ENCODE data around the gene EBF4. TPM values are rescaled to one million over a fixed set of nuclear protein-coding genes. Genes with fewer than 3 reads are reported as not detected.
A peak's percentile ranks its signal among the peaks of the same experiment; 100 is the strongest.
"Not testable (repeated sequence)": the region's sequence is repeated elsewhere in the genome, so short reads cannot be mapped to it uniquely, and the experiment has no call there.

EBF4 gene
- total RNA-seq, 1 donor from 2014 or later: 3.4 TPM

DNA sequence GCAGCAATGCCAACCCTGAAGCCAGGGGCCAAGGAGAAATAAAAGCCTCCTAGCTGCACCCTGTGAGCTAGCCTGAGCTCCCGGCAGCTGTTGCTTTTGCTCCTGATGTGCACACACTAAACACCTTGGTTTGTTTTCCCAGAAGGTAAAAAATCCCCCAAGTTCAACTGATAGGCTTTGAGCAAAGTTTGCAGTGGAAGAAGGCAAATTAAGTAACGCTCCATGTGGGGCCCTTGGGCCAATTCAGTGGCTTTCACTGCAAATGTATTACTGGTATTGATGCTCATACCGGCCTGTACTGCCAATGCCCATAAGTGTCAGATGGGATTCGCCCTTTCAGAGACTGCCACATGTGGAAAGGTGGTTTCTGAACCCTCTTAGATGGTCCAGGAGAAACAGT, 19.1 kb upstream of the EBF4 start:
- DNase-seq: no peak

DNA sequence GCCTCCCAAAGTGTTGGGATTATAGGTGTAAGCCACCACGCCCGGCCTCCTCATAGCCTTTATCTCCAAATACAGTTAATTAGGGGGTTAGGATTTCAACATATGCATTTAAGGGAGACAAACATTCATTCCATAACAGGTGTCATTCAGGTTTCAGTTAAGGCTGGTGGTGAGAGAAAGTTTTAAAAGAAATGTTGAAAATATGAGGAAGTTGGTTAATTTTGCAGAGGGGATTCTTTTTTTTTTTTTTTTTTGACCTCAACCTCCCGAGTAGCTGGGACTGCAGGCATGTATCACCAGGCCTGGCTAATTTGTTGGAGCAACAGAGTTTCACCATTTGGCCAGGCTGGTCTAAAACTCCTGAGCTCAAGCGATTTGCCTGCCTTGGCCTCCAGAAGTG, 12.5 kb upstream of the EBF4 start:
- no peak for DNase-seq

DNA sequence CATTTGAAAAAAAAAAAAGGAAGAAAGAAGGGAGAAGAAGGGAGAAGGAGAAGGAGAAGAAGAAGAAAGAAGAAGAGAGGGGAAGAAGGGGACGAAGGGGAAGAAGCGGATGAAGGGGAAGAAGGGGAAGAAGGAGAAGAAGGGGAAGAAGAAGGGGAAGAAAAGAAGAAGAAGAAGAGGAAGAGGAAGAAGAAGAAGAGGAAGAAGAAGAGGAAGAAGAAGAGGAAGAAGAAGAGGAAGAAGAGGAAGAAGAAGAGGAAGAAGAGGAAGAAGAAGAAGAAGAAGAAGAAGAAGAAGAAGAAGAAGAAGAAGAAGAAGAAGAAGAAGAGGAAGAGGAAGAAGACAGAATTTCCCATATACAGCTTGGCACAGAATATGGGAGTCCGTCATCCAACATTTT, 10.5 kb upstream of the EBF4 start:
- DNase-seq: not testable (repeated sequence)

DNA sequence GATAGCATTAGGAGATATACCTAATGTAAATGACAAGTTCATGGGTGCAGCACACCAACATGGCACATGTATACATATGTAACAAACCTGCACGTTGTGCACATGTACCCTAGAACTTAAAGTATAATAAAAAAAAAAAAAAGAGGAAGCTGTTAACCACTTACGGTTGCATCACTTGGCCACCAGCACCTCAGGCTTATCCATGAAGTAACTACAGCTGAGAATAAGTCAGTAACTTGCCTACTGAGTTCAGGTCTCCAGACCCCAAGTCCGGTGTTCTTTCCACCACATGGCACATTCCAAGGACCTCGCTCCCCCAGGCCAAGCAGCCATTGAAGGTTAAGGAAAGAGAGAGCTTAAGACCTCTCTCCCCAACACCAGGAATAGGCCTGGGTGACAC, 7.8 kb upstream of the EBF4 start:
- not testable (repeated sequence) for DNase-seq

DNA sequence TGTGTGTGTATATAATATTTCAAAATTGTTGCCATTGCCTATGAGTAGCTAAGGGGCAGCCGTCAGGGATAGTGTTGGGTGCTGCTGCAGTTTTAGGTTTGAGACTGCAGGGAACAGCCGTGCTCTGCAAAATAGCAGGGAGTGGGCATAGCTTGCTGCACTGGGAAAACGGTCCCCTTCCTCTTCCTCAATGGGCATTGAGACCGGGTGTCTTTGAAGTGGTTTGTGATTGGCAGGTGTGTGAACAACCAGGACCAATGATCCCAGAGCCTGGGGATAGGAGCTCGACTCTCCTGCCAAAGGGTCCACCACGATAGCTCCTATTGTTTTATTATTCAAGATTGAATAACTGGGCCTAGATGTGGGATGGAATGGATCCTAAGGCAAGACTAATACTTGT, 5.1 kb upstream of the EBF4 start:
- DNase-seq: no peak

DNA sequence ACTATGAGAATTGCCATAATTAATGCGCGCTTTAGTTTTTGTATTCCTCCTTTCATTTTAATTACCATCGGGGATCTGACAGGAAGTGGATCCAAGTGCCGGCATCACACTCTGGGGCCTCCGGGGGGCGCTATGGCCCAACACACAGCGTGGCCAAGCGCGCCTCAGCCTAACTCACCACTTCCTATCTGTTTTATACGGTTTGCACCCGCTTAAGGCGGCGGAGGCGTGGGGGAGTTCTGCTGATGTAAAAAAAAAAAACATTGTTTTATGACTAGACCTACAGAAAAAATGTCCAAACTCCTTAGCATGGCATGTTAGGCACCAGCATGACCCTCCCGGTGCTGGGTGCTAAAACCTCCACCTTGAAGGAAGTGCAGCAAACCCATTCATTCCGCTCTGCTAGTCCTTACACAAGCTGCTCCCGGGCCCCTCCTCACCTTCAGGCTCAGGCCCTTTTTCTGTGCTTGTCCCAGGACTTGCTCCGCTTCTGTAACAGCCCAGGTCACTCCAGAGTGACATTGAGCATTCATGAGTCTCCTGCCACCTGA, 4.5 kb upstream of the EBF4 start:
- DNase-seq: peak; percentile 47

DNA sequence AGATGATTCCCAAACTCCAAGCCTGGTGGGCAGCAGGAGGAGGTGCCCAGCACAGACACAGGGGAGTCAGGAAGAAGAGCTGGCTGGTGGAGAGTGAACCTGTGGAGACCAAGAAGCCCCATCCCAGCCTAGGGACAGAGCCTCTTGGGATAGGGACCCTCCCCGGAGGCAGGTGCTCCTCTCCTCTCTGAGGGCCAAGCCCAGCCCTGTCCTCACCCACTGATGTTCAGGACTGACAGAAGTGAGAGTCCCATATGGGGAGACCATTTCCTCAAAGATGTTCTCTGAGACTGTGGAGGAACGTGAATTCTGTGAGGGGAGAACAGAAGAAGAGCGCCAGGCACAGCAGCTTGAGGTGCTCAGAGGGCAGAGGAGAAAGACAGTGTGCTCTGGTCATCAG, 2.4 kb upstream of the EBF4 start:
- DNase-seq: no peak

DNA sequence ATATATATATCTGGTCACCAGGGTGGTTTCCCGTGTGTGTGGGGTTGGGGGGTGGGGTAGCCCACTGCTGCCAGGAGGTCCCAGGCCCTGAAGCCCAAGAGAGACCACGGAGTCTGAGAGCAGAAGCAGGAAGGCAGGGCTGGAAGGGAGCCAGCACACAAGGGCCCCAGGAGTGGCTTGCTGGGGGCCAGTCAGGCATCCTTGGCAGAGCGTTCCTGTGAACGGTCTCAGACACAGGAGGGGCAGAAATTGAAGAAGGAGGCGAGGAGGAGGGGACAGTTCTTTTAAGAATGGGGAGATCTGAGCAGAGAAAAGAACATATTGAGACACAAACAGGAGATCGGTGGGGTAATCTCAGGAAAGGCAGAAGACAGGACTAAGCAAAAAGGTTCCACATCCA, 1.9 kb upstream of the EBF4 start:
- no peak for DNase-seq

DNA sequence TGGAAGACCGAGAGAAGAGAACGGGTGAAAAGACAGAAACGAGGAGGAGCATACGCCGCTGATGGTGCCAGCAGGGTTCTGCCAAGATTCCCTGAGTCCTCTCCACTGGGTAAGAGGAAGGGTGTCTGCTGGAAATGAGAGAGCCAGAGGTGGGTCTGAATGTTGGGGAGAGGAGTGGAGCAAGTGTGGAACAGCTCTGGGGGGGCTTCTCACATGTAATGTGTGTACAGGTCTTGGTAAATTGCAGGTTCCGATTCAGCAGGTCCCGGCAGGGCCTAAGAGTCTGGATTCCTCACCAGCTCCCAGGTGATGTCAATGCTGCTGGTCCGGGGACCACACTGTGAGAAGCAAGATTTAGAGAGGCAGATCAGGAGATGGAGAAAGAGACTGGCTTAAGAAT, 1.5 kb upstream of the EBF4 start:
- DNase-seq: no peak

DNA sequence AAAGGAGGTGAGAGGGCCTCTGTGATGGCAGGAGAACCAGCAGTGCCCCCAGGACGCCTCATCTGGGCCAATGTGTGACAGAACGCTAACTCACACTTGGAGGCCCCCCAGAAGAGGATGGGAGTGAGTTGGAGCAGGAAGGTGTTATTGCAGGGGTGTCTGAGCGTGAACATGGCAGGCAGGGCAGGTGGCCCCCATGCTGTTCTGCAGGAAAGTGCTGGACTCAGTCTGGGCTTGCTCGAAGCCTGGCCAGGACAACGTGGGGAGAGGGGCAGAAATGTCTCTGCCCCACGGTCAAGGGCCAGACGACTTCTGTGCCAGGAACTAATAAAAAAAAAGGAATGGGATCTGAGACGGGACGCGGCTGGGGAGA, 931 bp upstream of the EBF4 start:
- DNase-seq: no peak

DNA sequence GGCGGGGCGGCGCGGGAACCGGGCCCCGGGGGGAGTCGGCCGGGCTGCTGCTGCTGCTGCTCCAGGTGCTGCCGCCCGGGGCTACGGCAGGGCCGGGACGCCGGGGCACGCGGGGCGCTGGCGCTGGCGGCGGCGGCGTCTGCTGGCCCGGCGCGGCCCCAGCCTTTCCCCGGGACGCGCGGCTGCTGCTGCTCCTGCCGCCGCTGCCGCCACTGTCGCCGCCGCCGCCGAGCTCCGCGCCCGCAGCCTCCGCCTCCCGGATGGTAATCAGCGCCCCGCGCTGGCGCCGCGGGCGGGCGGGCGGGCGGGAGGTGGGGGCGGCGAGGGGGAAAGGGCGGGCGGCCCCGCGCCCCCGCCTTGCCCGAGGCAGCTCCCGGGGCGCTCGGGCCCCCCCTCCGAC, 306 bp downstream of the EBF4 start:
- peak; percentile 5 for DNase-seq

DNA sequence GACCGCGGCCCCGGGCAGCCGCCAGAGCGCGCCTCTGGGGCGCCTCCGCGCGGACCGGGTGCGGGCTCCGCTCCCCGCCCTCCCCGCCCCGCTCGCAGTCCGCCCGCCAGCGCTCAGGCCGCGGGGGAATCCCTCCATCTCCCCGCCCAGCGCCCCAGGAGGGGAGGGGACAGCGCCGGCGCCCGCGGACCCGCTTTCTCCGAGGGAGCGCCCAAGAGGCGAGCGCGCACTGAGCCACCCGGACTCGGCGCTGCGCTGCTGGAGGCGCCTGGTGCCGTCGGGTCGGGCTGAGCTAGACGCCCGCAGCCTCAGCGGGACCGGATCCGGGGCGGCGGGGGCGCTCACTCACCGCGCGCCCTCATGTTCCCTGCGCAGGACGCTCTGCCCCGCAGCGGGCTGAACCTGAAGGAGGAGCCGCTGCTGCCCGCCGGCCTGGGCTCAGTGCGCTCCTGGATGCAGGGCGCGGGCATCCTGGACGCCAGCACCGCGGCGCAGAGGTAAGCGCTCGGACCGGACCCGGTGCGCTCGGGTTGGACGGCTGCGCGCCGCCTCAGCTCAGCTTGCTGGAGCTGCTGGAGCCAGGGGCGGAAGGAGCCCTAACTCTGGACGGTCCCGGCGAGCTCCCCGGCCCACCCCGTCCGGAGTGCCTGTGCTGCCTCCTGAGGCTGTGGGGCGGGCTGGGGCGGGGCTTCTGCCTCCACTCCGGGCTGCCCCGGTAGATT, 867 bp downstream of the EBF4 start:
- peak; percentile 23 for DNase-seq

DNA sequence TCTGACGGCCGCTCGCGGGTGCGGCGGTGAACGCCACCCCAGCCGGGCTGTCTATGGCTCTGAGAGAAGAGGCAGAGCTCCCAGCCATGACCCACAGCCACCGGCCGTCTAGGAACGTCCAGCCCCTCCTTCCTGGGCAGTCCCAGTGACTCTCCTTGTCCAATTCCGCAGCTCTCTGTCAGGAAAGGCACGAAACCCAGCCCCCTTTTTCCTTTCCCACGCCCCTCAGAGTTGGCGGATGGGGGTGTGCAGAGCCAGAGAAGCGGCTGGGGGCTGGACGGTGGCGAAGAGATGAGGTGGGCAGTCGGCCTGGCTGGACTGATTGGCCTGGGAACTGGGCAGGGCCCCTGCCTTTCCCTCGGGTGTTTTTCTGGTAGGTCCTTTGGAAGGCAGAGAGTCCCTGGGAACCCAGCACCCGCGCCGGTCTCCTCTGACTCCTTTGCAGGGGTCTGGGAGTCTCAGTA, 1.5 kb downstream of the EBF4 start:
- peak; percentile 11 for DNase-seq

DNA sequence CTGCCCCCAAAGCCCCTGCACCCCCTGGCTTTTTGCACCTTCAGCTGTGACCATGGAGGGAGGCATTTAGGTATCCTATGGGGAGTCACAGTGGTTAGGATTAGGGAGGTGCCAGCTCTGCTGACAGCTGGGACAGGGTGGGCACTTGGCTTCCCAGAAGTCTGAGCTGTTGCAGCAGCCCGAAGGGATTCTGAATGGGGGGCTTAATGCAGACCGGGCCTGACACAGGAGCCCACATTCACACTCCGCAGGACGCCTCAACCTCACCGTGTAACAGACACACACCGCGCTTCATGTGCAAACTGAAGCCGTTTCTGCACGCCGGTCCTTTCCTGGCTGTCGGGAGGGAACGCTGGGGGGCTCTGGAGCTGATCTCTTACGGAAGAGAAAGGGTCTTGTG, 1.9 kb downstream of the EBF4 start:
- DNase-seq: no peak

DNA sequence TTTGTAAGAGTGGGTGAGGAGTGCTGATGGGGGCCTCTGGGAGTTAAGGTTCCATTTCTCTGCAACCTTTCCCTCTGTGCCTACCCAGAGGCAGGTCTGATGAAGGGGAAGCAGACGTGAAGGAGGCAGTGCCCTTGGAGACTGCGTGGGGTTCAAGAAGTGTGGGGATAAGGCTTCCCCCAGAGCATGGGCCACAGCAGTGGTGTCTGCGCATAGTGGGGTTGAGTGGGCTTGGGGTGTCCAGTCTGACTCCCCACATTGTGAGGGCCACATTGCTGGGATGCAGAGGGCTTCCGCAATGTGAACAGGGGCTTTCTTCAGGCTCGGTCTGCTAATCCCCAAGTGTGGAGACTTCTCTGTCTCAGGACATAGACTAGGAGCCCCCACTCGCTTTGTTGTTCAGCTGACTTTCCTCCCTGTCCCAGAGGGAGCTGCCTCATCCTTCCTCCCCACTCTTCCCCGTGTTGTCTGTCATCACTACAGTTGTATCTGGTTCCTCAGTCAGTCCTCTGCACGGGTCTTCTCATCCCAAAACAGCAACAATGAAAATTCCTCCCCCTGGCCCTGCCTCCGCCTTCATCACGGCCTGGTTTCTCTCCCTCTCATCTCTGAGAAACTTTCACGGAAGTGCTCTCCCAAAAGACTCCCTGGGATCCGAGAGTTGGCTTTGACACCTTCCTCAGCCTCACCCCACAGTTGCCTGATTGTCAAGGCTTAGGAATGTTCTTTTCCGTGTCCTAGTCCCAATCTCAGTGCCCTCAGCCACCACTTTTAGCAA, 2.8 kb downstream of the EBF4 start:
- DNase-seq: no peak

DNA sequence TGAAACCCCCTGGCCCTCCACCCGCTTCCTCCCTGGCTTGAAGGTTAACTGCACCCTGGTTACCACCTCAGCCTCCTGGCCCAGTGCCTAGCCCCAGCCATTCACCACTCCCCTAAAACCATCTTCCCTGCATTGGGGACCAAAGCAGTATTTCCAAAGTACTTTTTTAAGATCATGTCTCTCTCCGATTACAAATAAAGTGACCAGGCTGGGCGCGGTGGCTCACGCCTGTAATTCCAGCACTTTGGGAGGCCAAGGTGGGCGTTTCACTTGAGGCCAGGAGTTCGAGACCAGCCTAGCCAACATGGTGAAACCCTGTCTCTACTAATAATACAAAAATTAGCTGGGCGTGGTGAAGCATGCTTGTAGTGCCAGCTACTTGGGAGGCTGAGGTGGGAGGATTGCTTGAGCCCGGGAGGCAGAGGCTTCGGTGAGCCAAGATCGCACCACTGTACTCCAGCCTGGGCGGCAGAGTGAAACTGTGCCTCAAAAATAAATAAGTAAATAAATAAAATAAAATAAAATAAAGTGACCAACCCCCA, 3.5 kb downstream of the EBF4 start:
- DNase-seq: not testable (repeated sequence)

DNA sequence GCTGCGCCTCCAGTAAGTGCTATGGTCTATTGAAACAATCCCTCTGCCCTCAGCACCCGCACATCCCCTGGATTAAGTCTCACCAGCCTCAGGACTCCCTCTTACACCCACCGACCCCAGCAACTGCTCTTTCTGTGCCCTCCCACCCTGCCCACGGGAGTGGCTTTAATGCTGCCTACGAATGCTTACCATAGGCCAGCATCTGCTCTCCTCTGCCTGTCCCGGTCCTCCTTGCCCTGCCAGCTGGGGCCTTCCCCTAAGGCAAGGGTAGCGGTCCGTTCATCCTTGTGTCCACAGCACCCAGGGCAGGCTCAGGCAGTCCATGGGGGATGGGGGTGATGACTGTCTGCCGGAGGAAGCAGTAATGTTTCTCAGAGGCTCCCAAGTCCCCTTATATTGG, 4.1 kb downstream of the EBF4 start:
- DNase-seq: no peak

DNA sequence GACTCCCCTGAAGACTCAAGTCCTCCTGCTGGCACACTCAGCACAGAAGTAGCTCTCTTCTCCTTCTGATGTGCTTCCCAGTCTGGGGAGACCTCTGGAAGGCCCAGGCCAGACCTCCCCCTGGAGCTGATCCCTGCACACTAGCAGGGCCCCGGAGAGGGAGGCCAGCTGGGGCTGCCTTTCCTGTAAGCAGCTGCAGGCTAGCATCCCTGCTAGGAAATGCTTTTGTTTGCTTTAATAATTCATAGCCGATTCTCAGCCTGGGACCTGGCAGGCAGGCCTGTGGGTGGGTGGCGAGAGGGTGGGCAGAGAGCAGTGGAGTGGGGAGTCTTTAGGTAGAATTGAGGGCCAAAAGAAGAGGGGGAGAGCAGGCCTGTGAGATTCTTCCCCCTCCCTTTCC, 5.2 kb downstream of the EBF4 start:
- no peak for DNase-seq

DNA sequence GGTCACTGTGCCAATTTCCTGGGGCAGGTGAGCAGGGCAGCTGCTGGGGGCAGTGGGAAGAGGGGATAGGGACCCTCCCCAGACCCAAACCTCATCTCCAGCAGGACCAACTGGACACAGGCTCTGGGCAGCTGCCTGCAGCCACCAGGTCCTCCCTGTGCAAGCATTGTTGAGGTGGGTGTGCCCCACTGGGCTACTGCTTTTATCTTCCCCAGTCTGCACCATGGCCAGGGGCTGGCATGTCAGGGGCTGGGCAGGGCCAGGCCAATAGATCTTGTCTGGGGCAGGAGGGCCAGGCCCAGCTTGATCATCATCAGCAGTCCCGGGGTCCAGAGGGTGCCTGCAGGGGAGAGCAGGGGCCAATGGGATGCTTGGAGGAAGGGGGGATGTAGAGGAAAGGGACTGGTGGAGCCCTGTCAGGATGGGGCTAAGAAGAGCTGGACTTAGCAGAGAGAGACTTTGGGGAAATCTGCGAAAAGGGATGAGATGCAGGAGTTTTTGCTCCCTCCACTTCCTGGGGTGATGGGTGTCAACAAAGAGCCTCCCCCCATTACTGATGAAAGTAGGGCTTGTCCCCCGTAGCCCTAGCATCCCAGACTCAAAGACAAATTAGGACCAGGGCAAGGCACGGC, 5.7 kb downstream of the EBF4 start:
- no peak for DNase-seq

DNA sequence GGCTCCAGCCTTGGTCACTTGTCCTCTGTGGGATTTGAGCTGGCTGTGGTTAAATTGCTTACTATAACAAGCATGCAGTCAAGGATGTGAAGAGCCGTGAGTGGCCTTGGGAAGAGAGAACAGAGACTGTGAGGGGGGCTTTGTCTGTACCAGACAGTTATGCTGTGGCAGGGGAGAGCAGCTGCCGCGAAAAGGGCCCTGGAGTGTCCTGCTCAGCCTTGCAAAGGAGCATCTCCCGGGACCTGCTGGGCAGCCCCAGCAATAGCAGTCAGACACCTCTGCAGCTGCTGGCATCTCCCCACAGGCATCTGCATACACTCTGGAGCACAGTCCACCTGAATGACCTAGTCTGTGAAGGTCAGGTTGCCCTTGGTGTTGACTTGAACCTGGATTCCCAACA, 6.3 kb downstream of the EBF4 start:
- DNase-seq: no peak

DNA sequence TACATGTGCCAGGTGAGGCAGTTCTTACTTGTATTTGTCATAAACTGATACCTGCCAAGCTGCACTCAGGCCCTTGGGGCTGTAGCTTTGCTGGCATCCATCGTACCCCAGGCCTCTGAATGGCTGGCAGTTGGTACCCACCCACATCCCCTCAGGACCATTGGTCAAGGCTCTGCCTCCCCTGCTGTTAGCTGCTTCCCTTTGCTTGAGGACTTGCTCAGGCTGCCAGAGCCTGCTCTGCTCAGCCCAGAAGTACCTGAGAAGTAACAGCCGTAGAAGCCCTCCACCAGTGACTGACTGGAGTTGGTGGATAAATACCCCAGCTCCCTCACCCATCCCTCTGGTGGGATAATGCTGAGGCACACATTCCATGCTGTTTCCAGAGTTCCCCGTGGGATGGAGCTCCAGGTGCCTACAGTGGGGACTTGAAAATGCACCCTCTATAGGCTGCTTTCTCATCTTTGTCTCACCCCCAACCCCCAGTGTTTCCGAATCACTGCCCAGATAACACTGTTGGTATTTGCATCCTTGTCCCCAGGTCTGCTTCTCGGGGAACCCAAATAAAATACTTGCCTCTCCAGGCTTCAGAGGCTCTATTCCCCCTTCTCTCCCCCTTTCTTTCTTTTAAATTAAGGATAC, 7.3 kb downstream of the EBF4 start:
- DNase-seq: no peak

DNA sequence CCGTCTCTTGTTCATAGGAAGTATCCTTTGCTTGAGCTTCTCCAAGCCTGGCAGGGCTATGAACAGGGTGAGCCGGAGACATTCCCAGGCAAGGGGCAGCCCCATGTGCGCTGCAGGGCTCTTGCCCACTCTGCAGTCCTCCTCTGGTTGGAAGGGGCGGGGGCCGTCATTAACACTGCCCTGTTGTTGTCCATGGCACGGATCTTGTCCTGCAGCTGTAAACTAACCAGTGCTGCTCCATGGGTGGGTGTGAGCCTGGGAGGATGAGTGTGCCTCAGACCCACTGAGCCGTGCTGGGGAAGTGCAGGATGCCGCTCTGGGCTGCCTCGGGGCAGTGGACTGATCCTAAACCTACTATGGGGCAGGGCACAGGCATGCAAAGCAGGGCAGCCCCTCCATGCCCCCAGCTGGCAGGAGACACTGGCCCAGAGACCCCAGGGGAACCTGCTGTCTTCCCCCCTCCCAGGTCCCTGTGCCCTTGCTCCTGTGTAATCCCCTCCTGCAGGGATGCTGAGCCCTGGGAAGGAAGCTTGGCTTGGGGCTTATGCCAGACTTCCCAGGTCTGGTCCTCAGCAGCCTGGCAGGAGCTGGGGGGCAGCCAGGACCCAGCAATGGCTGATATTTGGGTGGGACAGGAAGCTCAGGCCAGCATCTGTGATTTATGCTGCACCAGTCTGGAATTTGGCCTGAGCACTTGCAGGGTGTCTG, 8.5 kb downstream of the EBF4 start:
- DNase-seq: no peak

All from tongue (tissue), 2 donors.